Endodermal cell (in vitro differentiated cells): ENCODE data around the gene IL17A. TPM values are rescaled to one million over a fixed set of nuclear protein-coding genes. Genes with fewer than 3 reads are reported as not detected.

ENCODE experiments used
- DNase-seq: peaks from one replicate; pipeline ENCODE4 v3.0.0-alpha.2; 2017
- H3K27ac ChIP-seq: 2 replicates; pipeline ENCODE4 v1.5.1; 2013; ENCODE audit warnings: mild to moderate bottlenecking, low read depth, low read length, moderate library complexity
- H3K27me3 ChIP-seq: 2 replicates; pipeline ENCODE4 v1.6.1; 2013; ENCODE audit warnings: mild to moderate bottlenecking, low read length, moderate library complexity; ENCODE audit not compliant: insufficient read depth, control insufficient read depth, poor library complexity, severe bottlenecking
- H3K36me3 ChIP-seq: 2 replicates; pipeline ENCODE4 v1.7.0; 2013; ENCODE audit warnings: mild to moderate bottlenecking, low read length, moderate library complexity; ENCODE audit not compliant: control insufficient read depth, insufficient read depth
- H3K4me1 ChIP-seq: one replicate; pipeline ENCODE4 v1.7.0; 2013; ENCODE audit warnings: low read length; ENCODE audit not compliant: control insufficient read depth, insufficient read depth
- H3K4me3 ChIP-seq: 2 replicates; pipeline ENCODE4 v1.5.1; 2013; ENCODE audit warnings: mild to moderate bottlenecking, low read length, moderate library complexity
- H3K9ac ChIP-seq: 2 replicates; pipeline ENCODE4 v1.6.1; 2013; ENCODE audit warnings: mild to moderate bottlenecking, low read length, moderate library complexity; ENCODE audit not compliant: poor library complexity, severe bottlenecking; ENCODE audit errors: extremely low read depth
- H3K9me3 ChIP-seq: 2 replicates; pipeline ENCODE4 v1.6.1; 2013; ENCODE audit warnings: mild to moderate bottlenecking, low read length, moderate library complexity; ENCODE audit not compliant: control insufficient read depth
- H3K27ac Mint-ChIP-seq: 2 replicates; pipeline ENCODE4 v1.8.0; 2020; ENCODE audit warnings: mixed read lengths
- H3K27me3 Mint-ChIP-seq: 2 replicates; pipeline ENCODE4 v1.8.0; 2021; ENCODE audit warnings: mild to moderate bottlenecking, mixed read lengths; ENCODE audit not compliant: insufficient read depth
- H3K36me3 Mint-ChIP-seq: 2 replicates; pipeline ENCODE4 v1.8.0; 2020; ENCODE audit warnings: low read depth, mixed read lengths
- H3K4me1 Mint-ChIP-seq: 2 replicates; pipeline ENCODE4 v1.8.0; 2020; ENCODE audit warnings: mixed read lengths
- H3K4me3 Mint-ChIP-seq: 2 replicates; pipeline ENCODE4 v1.8.0; 2020; ENCODE audit warnings: mild to moderate bottlenecking, moderate library complexity, mixed read lengths
- H3K9me3 Mint-ChIP-seq: 2 replicates; pipeline ENCODE4 v1.8.0; 2020; ENCODE audit warnings: mild to moderate bottlenecking, mixed read lengths
- CTCF ChIP-seq: fragments of 200-600 bp; sonication (generic); conservative IDR thresholded peaks from 2 replicates; pipeline ENCODE4 v1.5.0; 2021; ENCODE audit warnings: antibody characterized with exemption, mild to moderate bottlenecking
- whole genome bisulfite sequencing, 2 experiments: methylation state at CpG; one replicate each; pipeline versions ENCODE4 v1.1.5 to v1.1.7; 2013; ENCODE audit warnings: missing lambda C conversion rate in 2 of 2, mixed read lengths in 1 of 2; ENCODE audit not compliant: insufficient coverage in 1 of 2, insufficient read length in 1 of 2; 5-methylcytosine and 5-hydroxymethylcytosine counted together
- total RNA-seq, 2 donors: library from RNA; stranded (reverse); fragmentation: NEBNext Ultra II Directional in 1 of 2; extraction: Animal tissue kit (Norgen Biotek cat#: 25700) in 1 of 2; gene quantifications; 2 replicates in 1 of 2; 3 replicates in 1 of 2; pipeline ENCODE4 v1.2.1, GENCODE V29; 2021

Gene IL17A
- total RNA-seq, 2 donors from 2014 or later = not detected

GRCh38 chr6:52149076-52149475 is 37.1 kb upstream of the IL17A start:
- Histone ChIP-seq H3K4me1 (no peaks in the 10 kb centered on the region), H3K9me3 (no peaks in the 10 kb centered on the region), H3K36me3 (no peaks in the 10 kb centered on the region), H3K9ac (no peak overlapping the region), H3K27ac (no peak overlapping the region), H3K4me3 (no peak overlapping the region), H3K27me3 (no peaks in the 10 kb centered on the region)
- Mint-ChIP-seq H3K9me3 (no peaks in the 10 kb centered on the region), H3K4me3 (no peak overlapping the region), H3K27ac (no peak overlapping the region), H3K4me1 (peaks cover 13% of the 10 kb centered on the region), H3K27me3 (peaks cover 7% of the 10 kb centered on the region), H3K36me3 (no peaks in the 10 kb centered on the region)
- TF ChIP-seq CTCF = no peak
- no peak for DNase-seq

- H3K9ac ChIP-seq = no peak overlapping the region
- H3K4me1 ChIP-seq = no peaks in the 10 kb centered on the region
- Mint-ChIP-seq H3K4me3 (no peak overlapping the region), H3K27me3 (peaks cover 4% of the 10 kb centered on the region), H3K36me3 (no peaks in the 10 kb centered on the region), H3K27ac (no peak overlapping the region), H3K4me1 (peaks cover 13% of the 10 kb centered on the region), H3K9me3 (no peaks in the 10 kb centered on the region)
- TF ChIP-seq CTCF = no peak
- no peaks in the 10 kb centered on the region for H3K27me3 ChIP-seq
- no peak for DNase-seq
- WGBS, 2 experiments = 96 to 100% methylated on average over 1 to 2 of the region's 2 CpGs
- H3K27ac ChIP-seq = no peak overlapping the region
- H3K36me3 ChIP-seq = no peaks in the 10 kb centered on the region
- H3K9me3 ChIP-seq = no peaks in the 10 kb centered on the region
- no peak overlapping the region for H3K4me3 ChIP-seq
Observed at GRCh38 chr6:52149949-52150348, 36.2 kb upstream of the IL17A start.

- no peaks in the 10 kb centered on the region for H3K27me3 Mint-ChIP-seq
- H3K27ac Mint-ChIP-seq = no peak overlapping the region
- H3K4me3 Mint-ChIP-seq = no peak overlapping the region
- Histone ChIP-seq H3K9me3 (no peaks in the 10 kb centered on the region), H3K4me1 (no peaks in the 10 kb centered on the region), H3K9ac (no peak overlapping the region), H3K27me3 (no peaks in the 10 kb centered on the region), H3K36me3 (no peaks in the 10 kb centered on the region), H3K27ac (no peak overlapping the region), H3K4me3 (no peak overlapping the region)
- no peak for TF ChIP-seq CTCF
- peaks cover 31% of the 10 kb centered on the region for H3K4me1 Mint-ChIP-seq
- no peaks in the 10 kb centered on the region for H3K9me3 Mint-ChIP-seq
- DNase-seq = no peak
- H3K36me3 Mint-ChIP-seq = no peaks in the 10 kb centered on the region
Observed at GRCh38 chr6:52152070-52152423, 34.1 kb upstream of the IL17A start.
